Measurements from ENCODE around the gene EBLN2.

Gene EBLN2

DNA sequence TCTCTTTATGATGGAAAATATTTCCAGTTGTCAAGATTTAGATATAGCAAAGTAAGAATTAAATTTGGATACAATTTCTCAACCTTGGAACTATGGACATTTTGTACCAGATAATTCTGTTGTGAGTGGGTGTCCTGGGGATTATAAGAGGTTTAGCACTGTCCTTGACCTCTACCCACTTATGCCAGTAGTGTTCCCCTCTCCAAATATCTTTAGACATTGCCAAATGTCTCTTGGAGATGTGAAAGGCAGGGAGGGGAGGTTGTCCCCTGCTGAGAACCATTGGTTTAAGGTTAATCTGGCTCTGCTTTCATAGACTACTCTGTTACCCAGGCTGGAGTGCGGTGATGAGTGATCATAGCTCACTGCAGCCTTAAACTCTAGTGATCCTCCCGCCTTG, at the start of gene EBLN2:
Gene EBLN2 (plus strand): TSS at position 244 of the 400 bp plus-strand sequence. CDS start 423 bp downstream, outside the sequence.
- DNase-seq: no peak

GRCh38 chr3:73018298-73018697, 43.2 kb upstream of the EBLN2 start:
- DNase-seq: no peak

DNA sequence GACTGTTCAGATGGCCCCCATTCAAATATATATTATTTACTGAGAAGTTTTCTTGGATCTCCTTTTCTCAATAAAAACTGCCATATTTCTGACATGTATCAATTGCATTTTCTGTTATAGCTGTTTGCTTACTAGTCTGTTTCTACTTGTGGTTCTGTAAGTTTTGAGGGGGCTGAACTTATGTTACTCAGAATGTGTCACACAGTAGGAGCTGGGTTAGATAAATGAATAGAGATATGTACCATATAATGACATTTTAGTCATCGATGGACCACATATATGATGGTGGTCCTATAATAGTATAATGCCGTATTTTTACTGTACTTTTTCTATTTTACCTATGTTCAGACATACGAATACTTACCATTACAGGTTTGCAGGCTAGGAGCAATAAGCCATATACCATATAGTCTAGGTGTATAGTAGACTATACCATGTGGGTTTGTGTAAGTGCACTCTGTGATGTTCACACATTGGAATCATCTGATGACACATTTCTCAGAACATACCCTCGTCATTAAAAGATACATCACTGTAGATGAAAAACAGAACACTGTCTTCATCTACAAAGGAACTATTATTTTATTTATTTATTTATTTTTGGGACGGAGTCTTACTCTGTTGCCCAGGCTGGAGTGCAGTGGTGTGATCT, 42.5 kb upstream of the EBLN2 start:
- no peak for DNase-seq

DNA sequence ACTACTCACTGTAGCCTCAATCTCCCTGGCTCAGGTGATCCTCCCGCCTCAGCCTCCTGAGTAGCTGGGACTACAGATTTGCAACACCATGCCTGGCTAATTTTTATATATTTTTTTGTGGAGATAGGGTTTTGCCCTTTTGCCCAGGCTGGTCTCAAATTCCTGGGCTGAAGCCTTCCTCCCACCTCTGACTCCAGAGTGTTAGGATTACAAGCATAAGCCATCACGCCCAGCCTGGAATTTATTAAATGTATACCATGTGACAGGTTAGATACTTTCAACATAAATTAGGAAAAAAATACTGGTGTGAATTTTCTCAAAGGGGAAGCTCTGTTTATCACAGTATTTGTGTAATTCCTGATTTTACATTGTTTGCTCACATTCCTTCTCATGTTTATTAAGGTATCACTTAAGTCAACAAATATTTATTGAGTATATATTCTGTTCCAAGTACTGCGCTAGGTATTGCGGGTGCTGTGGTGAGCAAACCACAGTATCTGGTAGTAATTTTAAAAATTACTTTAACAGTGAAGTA, 40.1 kb upstream of the EBLN2 start:
- no peak for DNase-seq

- no peak for DNase-seq
These were observed 36.6 kb upstream of the EBLN2 start for GRCh38 chr3:73024836-73025235.

- no peak for DNase-seq
These were observed 35.2 kb upstream of the EBLN2 start for GRCh38 chr3:73026111-73026759.

GRCh38 chr3:73026760-73027113, 34.7 kb upstream of the EBLN2 start:
- DNase-seq: no peak

GRCh38 chr3:73028803-73029202, 32.7 kb upstream of the EBLN2 start:
- no peak for DNase-seq

- peak; percentile 22 for DNase-seq
These were observed 32.1 kb upstream of the EBLN2 start for GRCh38 chr3:73029321-73029796.

- no peak for DNase-seq
These were observed 31.3 kb upstream of the EBLN2 start for GRCh38 chr3:73030073-73030597.

GRCh38 chr3:73031573-73032103, 29.8 kb upstream of the EBLN2 start:
- DNase-seq: no peak

- no peak for DNase-seq
These were observed 24.5 kb upstream of the EBLN2 start for GRCh38 chr3:73036694-73037591.

GRCh38 chr3:73041537-73041936, 19.9 kb upstream of the EBLN2 start:
- no peak for DNase-seq

GRCh38 chr3:73043414-73043813, 18.0 kb upstream of the EBLN2 start:
- DNase-seq: no peak

GRCh38 chr3:73045391-73045790, 16.1 kb upstream of the EBLN2 start:
- no peak for DNase-seq

DNA sequence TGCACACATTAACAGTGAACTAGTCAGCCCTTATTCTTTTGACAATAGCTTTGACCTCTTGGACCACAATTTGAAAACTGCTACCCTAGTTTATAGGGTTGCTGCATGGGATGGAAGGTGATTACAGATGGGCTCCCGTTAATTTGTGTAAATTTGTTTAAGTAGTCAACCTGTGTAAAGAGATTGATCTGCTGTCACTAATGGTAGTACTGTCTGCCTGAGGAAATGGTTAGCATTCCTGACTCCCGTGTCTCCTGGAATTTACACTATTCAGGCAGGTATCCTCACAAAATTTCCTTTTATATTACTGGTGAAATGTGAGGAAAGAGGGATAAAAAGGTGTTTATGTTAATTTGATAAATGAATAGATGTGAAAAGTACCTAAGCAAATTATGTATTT, 15.3 kb upstream of the EBLN2 start:
- DNase-seq: no peak

- DNase-seq: no peak
These were observed 12.1 kb upstream of the EBLN2 start for GRCh38 chr3:73049319-73049718.

GRCh38 chr3:73052857-73053256, 8.6 kb upstream of the EBLN2 start:
- DNase-seq: no peak

DNA sequence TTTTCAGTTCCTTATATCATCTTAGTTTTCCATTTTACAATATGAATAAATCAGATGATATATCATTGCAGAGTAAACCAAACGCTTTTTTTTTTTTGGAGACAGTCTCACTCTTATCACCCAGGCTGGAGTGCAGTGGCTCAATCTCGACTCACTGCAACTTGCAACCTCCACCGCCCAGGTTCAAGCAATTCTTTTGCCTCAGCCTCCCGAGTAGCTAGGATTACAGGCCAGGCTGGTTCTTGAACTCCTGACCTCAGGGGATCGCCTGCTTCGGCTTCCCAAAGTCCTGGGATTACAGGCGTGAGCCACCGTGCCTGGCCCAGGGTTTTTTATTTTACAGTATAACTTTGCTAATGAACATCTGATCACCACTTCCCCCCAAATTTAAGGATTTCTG, 5.9 kb upstream of the EBLN2 start:
- DNase-seq: no peak

- peak; percentile 37 for DNase-seq
These were observed 5.2 kb upstream of the EBLN2 start for GRCh38 chr3:73056014-73056844.

DNA sequence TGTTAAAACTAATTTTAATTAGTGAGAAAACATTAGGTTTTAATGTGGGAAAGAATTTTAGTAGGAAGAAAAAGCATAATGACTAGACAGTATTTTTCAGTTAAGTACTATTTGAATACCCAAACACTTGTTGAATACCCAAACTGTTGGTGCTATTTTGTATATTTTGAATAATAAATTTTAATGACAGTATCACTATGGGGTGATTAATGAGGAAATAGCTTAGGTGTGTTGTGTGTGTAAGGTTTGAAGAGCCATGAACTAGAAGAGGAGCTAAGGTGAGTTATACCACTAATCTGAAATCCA, 4.7 kb upstream of the EBLN2 start:
- DNase-seq: no peak

DNA sequence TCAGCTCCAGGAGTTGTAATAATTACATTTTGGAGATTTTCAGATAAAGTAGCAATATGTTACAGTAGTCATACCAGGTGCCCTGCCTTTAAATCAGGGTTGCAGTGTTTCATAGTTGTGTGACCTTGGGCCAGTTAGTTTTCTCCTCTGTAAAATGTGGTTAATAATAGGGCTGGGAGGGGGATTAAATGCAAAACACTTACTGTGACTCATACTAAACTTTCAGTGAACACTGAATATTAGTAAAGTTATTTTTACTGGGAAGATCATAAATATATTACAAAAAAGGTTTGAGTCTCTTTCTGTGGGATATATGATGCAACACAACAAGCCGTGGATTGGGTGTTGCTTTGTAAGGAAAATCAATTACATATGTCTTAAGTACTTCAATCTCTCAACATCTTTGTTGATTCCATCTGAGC, 1.1 kb upstream of the EBLN2 start:
- DNase-seq: no peak

Measured in CD4-positive, alpha-beta T cell treated with Interleukin-21 for 1 hour (primary cell).